GM18873 (cell line): ENCODE results near the gene RFFL.
"Not testable (repeated sequence)": the region's sequence is repeated elsewhere in the genome, so short reads cannot be mapped to it uniquely, and the experiment has no call there.

Source experiments
- ATAC-seq: cut with Tn5 transposase; IDR thresholded peaks from one replicate; pipeline ENCODE4 v1.9.1; 2021; ENCODE audit warnings: mild to moderate bottlenecking, moderate library complexity, moderate number of reproducible peaks; ENCODE audit not compliant: unreplicated experiment, low FRiP score

Gene RFFL

DNA sequence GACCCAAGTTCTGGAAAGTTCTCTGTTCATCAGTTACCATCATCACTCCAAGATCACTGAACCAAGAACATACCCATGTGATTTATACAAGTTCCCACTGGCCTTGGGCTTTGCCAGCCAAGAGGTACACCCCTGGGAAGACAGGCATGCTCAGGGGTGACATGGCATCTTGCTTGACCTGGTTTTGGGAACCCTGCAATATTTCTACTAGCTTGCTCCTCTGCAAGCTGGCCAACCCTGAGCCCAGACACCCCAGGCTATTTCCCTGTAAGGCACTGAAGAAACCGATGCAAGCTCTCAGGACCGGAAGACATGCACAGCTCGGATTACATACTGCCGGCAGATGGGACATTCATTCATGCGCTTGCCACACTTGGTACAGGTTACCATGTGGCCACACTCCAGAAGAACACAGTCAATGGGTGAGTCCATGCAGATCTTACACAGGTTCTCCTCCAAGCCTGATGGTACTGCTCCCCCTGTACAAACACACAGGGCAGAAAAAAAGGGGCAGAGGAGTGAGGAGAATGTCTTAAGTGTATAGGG lies 51.8 kb downstream of the RFFL start:
- ATAC-seq = no peak

DNA sequence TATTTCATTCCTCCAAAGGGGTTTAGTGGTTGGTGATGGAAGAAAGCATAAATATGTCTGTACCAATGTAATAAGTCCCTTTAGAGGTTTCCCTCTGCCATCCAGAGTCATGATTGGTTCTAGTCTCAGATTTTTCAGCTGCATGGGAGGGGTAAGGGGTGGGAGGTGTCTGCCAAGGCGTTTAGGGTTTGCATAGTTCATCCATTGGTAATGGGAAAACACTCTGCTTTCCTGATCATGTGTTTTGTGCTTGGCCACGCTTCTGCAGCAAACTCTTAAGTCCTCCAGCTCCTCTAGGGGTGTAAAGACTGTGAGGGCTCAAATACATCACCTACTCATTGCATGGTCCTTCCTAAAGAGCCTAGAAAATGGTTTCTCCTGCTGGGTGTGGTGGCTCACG lies 53.4 kb downstream of the RFFL start:
- ATAC-seq = no peak

DNA sequence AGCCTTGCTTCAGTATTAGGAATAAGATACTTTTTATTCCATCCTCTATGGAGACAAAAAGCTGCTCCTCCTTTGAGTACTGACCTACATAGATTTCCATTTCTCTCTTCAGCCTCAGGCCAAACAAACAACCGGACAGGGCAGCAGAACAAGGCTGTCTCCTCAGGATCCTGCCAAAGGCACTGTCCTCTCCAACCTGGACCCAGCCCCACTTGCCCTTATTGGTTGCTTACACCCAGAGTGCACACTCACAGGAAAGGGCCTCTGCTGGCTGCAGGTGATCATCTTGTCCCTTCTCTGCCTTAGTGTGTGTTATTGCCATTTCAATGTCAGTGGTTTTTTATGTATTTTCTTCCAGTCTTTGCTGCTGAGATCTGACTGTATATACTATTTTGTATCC lies 56.5 kb downstream of the RFFL start:
- no peak for ATAC-seq

DNA sequence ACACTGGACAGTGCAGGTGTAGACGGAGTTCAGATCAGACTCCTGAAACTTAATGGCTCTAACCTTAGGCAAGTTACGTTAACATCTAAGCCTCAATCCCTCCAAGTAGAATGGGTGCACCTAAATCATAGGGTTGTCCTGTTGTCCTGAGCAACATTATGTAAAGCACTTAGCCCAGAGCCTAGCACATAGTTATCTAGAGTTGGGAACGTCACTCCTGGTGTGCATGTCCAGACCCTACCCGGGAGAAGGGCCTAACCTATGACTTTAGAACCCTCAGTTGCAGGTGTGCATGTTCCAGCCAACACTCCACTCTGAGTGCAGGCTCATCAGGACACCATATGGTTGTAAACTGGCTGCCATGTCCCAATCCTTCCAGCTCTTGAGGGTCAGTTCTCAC lies 57.2 kb downstream of the RFFL start:
- no peak for ATAC-seq

DNA sequence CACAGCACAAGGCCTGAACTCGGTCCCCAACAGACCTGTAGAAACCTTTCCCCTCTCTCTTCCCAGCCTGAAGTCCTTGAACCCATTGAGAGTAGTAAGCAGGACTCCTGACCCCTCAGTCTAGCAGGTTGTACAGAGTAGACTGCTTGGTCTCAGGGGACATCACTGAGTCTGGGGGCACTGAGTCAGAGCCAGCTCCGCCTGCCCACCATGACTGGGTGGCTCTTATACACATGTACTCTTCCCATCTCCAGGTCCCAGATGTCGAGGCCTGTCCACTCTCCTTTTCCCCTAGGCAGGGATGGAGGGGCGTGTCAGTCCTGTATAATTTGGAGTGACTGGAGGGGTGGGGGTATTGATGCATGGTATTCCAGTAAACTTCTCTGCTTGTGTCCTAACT lies 59.7 kb downstream of the RFFL start:
- ATAC-seq = no peak

DNA sequence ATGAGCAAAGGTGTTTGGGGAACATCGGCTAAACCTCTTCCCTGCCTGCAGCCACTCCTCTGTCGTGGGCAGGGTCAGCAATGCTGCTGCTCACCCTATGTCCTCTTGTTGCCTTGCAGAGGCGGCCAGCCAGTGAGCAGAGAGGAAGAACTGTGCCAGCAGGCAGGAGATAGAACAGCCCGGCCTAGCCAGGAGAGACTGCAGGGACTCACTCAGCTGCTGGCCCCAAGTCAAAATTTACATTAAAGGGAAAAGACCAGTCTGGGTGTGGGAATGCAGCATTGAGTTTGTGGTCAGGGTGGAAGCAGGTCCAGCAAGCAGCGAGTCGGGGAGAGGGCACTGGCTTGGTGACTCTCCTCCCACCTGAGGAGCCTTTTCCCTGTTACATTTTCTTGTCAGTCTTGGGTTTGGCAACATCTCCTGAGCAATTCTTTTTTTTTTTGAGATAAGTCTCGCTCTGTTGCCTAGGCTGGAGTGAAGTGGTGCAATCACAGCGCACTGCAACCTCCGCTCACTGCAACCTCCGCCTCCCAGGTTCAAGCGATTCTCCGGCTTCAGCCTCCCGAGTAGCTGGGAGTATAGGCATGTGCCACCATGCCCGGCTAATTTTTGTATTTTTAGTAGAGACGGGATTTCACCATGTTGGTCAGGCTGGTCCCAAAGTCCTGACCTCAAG lies 60.5 kb downstream of the RFFL start:
- no peak for ATAC-seq

DNA sequence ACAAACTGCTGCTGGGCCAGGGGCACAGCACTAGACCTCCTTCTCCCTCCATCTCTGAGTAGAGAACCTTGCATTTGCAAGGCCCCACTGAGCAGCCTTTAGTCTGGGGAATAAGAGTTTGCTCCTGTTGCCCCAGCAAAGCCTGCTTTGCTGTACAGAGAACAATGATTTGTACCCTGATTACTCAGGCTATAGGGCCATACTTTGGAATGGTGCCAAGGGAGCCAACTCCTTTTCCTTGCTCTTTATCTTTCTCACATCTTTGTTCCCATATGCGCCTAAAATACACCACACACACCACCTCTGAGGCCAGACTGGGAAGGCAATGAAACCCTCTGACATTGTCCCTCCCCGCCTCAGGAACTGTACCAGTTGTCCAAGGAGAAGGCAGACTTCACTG lies 62.0 kb downstream of the RFFL start:
- no peak for ATAC-seq

DNA sequence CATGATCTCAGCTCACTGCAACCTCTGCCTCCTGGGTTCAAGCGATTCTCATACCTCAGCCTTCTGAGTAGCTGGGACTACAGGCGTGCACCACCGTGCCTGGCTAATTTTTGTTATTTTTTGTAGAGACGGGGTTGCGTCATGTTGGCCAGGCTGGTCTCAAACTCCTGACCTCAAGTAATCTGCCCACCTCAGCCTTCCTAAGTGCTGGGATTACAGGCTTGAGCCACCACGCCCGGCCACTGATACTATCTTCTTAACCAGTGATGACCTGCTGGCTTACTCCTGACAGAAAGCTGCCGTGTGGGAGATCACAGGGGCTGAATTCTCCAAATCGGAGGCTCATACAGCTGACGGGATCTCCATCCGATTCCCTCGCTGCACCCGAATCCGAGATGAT lies 62.5 kb downstream of the RFFL start:
- ATAC-seq = not testable (repeated sequence)

DNA sequence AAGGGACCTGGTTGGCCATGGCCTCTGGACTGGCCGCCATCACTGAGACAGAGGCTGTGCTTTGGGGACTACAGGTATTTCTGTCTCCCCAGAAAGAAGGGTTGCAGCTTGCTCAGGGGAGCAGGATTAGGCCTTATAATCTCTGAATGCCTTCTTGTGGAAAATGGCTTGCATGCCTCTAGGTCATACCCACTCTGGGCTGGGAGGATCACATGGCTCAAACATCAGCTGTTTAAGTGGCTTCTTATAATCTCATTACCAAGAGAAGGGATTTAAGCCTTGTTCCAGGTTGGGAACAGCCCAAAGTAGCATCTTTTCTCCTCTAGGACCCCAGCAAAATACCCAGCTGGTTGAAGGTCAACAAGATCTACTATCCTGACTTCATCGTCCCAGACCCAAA lies 64.1 kb downstream of the RFFL start:
- ATAC-seq = no peak

DNA sequence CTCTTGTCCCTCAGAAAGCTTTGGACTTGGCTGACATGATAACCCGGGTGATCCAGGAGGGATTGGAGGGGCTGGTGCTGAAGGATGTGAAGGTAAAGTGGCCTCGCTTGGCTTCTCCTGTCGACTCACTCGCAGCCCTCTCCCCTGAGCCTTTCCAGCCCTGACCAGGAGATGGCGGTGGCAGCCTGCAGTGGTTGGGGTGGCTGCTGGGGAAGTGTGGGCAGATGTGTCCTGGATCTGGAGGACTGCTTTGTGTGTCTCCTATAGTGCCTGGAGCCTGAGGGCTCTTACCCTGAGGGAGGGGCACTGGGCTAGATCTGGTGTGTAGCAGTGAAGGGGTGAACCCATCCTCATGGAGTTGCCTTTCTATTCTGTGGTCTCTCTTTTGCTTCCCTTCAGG lies 65.3 kb downstream of the RFFL start:
- ATAC-seq = no peak

DNA sequence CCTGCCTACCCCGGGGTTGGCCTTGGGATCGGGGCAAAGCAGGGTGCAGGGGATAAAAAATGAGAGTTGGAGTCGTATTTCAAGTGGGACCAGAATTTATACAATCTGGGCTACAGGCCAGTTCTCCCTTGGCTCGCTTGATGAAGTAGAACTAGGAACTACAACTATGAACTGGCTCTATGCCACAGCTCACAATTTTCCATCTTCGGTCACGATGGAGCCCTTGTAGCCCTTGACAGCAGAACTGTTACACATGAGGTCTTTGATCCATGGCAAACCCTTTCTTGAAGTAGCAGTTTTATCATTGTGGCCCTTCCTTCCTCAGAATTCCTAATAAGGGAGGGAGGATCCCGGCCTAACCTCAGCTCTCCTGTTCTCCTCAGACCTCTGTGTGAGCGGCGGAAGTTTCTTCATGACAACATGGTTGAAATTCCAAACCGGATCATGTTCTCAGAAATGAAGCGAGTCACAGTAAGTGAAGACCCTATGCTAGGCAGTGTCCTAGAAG lies 66.1 kb downstream of the RFFL start:
- no peak for ATAC-seq

DNA sequence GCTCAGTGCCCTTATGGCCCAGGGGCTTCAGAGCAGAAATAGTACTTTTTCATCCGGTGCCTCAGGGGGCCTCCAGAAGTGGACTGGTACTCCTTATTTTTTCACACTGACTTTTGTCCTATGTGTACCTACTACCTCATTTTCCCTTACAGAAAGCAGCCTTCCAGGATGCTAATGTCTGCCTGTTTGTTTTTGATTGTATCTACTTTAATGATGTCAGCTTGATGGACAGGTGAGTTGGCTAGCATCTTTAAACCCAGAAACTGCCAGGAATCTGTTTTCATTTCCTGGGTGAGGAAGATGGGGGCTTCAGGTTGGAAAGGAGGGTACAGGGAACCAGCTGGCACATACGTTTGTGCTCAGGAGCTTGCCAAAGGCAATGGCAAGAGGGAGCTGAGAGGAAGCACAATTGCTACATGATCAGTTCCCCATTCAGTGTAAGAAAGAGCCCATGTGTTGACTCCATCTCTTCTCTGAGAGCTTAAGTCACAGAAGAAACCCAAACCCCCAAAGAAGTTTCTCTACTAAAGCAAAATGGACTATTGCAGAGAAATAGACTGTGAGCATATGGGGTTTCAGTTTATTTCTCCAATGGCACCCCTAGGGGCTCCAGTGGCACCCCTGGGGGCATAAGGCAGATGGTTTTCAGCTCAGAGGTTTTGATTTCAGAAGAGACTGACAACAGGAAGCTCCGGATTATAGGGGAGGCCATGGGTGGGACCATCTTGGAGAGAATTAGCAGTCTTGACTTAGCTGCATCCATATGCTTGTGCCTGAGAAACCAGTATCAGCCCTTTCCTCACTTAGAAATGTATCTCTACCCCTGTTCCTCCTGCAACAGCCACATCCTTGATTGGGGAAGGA lies 66.9 kb downstream of the RFFL start:
- ATAC-seq = no peak

DNA sequence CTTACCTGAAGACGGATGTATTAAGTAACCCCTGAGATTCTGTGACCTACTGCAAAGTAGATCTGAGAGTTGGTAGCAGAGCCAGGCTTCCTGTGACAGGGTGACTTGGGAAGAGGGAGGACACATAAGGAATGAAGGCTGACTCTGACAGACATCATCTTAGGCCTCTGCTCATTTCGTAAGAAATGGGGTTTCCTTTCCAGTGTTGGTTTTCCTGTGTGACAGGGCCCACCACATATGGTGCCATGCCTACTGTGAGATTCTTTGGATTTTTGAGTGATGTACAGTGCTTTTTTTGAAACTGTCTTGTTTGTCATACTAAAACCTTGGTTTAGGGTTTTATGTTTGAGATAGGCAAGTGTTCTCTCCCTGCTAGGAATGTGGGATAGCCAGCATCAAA lies 70.5 kb downstream of the RFFL start:
- ATAC-seq = no peak

DNA sequence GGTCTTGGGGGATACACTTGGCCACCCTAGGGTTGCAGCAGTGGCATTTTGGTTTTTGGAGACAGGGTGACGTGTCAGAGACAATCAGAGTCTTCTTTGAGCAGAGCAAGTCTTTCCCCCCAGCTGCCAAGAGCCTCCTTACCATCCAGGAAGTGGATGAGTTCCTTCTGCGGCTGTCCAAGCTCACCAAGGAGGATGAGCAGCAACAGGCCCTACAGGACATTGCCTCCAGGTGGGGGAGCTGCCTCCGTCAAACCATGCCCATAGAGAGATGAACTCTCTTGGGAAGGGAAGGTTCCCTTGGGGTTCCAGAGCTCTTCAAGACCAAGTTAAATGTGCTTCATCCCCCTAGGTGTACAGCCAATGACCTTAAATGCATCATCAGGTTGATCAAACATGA lies 71.9 kb downstream of the RFFL start:
- no peak for ATAC-seq

DNA sequence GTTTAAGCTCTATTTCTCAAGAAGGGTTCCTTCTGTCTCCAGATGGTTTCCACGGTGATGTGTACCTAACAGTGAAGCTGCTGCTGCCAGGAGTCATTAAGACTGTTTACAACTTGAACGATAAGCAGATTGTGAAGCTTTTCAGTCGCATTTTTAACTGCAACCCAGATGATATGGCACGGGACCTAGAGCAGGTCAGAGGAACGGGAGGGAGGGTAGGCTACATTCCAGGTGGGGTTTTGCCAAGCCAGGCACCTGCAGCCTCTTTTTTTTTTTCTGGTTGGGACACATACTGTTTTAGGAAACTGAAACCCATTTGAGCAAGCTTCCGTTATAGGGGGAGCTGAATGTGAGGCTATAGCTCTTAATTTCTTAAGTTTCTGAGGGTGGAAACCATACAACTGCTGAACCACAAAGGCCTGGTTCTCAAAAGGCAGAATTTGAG lies 72.6 kb downstream of the RFFL start:
- no peak for ATAC-seq

DNA sequence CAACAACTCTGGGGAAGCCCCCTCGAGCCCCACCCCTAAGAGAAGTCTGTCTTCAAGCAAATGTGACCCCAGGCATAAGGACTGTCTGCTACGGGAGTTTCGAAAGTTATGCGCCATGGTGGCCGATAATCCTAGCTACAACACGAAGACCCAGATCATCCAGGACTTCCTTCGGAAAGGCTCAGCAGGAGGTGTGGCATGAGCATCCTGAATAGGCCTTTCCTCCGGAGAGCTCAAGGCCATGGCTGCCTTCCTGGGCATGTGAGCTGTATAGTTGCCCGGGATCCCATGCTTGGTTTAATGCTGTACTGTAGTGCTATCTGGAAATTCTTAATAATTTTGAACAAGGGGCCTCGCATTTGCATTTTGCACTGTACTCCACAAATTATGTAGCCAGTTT lies 74.0 kb downstream of the RFFL start:
- no peak for ATAC-seq

DNA sequence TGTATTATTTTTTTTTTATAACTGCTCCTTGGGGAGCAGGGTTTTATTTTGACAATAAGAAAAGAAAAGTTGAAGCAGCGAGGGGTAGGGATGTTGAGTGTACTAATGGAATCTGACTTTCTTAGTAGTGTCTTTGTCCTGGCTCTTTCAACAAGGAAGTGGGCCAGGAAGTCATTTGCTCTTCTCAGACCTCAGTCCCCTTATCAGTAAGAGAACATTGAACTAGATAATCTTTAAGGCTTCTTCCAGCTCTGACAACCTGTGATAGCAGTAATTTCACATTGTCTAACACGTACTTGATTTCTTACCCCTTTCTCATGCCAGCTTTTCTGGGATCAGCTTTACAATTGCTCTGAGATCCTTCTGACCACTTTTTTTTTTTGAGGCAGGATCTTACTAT lies 74.9 kb downstream of the RFFL start:
- no peak for ATAC-seq

DNA sequence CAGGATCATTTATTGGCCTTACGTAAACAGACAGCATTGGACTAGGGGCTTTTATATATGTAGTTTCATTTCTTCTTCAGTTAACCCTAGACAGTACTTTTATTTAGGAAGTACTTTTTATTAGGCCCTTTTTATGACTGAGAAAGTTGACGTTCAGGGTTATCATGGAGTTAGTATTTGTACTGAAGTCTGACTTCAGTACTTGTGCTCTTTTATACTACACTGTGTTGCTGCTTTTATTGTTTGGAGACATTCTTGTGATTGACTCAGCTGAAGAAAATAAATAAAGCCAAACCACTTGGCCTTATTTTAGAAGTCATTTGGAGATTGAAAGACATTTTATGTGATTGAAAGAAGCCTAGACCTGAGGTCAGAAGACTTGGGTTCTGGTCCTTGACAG lies 76.3 kb downstream of the RFFL start:
- no peak for ATAC-seq

DNA sequence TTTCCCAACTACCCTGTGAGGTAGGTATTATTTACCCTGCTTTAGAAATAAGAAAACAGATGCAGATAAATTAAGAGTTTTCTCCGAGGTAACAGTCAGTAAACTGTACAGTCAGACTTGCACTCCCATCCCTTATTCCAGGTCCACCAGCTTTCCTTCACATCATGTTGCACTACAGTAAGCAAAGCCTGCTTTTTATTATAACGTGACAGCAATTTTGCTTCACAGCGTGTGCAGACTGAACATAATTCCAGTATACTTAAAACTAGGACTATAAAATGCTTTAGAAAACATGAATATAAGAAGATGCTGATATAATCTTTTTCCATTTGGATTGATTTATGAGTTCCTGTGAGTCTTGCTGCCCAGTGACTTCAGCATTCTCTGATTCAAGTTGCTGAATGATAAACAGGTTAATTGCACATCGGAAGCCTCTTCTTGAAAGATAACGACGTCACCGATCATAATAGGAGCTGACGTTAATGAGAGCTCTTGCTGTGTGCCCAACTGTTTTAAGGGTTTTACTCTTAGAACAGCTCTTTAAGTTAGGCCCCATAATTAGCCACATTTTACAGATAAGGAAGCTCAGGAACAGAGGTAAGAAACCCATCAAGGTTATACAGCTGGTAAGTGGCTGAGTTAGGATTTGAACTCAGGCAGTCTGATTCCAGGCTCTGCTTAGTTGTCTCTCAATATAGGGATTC lies 81.8 kb downstream of the RFFL start:
- ATAC-seq = no peak

DNA sequence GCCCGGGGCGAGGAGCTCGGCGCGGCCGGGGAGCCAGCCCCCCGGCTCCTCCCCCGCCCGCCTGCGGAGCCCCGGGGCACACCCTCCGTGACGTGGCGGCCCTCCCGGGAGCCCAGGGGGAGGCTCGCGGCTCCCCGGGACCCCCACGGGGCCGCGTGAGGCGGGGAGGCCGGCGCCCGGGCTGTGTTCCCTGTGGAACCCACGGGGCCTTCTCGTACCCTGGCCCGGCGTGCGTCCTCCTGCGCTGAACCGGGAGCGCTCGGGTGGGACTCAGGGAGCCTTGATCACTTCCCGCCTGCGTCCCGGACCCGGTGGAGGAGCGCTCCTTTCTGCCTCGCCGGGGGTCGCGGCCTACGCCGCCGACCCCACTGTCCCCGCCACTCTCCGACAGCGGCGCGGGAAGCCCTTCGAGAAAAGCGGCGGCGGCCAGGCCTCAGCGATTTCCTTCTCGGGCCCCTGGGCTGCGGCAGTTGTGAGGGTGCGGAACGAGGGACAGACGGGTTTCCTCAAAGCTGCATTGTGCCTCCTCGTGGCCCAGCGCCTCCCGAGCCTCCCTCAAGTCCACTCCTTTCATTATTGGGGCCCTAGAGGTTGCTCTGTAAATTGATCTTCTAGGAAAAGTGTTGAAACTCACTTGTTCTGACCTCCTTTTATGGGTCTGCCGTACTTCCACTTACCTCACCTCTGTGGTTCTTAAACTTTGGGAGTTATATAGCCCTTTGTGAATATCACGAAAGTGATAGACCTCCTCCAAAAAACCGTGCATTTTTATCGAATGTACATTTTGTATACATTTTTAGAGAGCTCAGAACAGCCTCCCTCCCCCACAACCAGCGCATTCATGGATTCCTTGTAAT lies 82.6 kb downstream of the RFFL start:
- peak; percentile 61 for ATAC-seq
